Measurements from ENCODE around the gene UPF1.
A peak's percentile ranks its signal among the peaks of the same experiment; 100 is the strongest.

Gene UPF1

DNA sequence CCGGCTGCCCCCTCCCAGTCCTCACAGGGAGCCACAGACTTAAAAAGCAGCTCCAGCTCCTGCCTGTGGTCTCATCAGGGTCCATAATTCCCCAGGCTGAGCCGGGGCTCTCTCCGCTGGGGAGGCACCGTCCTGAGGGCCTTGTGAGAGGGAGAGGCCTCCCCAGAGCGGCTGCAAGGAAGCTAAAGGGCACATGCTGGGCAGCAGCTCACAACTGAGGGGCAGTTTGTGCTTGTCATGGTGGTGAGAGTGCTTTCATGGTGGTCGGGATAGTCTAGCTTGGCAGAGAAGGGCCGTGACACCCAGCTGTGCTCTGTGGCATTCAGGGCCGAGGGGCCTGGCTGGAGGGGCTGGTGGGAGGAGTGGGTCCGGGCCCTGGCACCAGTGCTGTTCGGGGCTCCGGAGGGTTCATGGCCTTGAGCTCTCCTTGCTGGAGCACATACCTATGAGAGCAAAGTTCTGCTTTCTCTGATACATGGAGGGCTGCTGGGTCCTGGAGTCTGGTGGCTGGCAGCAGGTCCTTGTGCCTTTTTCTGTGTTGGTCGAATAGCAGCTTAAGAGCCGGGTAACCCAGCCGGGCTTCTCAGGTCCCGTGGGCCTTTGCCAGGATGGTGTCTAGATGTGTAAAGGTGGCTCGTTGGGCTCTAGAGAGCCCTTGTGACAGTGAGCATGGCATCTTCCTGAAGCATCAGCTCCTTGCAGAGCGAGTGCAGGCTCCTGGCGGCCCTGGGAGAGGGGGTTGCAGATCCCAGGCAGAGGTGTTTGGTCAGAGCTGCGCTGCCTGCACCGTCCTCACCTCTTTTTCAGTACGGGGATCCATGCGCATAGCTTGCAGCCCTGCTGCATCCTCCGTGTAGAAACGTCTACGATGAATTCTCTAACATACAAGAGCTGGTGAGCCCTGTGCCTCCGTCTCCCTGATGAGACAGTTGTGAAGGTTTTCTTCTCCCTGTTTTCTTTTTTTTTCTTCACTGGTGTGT lies 8.8 kb downstream of the UPF1 start:
- no peak for DNase-seq (ENCODE audit: low spot score)

DNA sequence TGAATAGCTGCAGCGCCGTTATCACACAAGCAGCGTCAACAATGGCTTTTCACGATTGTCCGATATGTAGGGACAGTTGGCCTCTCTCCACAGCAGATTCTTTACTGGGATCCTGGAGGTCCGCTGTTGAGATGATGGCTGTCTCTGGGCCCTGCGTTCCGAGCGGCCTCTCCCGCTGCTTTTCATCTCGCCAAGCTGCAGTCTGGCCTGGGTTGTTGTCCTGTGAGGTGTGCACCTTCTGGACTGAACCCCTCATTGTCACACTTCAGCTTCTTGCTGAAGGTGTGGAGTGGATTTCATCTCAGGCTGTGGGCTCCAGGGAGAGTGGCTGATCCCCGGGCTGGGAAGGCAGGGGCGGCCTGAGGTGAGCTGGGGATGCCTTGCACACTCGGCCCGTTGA lies 9.6 kb downstream of the UPF1 start:
- no peak for DNase-seq (ENCODE audit: low spot score)

GRCh38 chr19:18842166-18842565 lies 10.4 kb downstream of the UPF1 start:
- no peak for DNase-seq (ENCODE audit: low spot score)

DNA sequence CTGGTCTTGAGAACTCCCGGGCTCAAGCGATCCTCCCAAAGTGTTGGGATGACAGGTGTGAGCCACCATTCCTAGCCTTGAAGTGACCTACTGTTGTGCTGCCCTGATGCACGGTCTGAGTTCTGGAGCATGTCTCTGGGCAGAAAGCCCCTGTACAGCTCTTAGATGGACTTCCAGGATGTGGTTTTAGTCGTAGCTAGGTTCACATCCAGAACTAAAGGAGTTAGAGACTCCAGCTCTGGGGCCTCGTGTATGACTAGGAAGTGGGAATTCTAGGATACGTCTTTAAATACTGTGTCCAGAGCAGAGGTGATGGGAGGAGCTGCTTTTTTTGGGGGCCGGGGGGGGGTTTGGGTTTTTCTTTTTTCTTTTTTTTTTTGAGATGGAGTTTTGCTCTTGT lies 12.2 kb downstream of the UPF1 start:
- no peak for DNase-seq (ENCODE audit: low spot score)

DNA sequence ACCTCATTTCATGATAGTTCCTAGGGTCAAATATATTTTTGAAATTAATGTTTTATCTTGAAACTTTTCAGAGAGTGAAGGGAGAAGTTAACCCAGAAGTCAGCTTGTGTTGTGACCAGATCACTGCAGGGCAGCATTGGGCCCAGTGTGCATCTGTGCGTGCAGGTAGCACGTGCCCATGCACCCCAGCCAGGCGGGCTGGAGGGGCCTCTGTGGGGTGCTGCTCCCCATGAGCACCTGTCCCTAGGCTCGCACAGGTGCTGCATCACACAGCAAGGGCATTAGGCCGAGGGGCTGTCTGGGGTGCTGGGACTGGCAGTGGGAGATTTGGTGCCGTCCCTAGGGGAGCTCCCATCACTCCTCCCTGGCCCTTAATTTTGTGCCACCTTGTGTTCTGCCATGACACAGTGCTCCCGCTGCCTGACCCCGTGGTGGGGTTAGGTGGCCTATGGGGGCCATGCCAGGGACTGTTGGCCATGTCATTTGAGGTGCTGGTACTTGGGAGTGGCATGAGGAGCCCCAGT lies 13.1 kb downstream of the UPF1 start:
- DNase-seq (ENCODE audit: low spot score), result no peak

DNA sequence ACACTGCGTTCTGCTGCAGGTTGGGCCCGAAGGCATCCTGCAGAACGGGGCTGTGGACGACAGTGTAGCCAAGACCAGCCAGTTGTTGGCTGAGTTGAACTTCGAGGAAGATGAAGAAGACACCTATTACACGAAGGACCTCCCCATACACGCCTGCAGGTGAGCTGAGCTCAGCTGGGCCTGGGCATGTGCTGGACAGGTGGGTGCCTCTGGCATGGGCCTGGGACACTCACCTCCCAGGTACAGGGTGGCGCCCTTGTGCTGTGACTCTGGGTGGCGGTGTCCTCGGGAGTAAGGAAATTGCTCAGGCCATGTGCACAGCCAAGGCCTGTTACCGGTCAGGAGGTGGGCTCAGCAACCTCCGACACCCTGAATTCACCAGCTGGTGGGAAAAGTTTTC lies 14.2 kb downstream of the UPF1 start:
- no peak for DNase-seq (ENCODE audit: low spot score)

DNA sequence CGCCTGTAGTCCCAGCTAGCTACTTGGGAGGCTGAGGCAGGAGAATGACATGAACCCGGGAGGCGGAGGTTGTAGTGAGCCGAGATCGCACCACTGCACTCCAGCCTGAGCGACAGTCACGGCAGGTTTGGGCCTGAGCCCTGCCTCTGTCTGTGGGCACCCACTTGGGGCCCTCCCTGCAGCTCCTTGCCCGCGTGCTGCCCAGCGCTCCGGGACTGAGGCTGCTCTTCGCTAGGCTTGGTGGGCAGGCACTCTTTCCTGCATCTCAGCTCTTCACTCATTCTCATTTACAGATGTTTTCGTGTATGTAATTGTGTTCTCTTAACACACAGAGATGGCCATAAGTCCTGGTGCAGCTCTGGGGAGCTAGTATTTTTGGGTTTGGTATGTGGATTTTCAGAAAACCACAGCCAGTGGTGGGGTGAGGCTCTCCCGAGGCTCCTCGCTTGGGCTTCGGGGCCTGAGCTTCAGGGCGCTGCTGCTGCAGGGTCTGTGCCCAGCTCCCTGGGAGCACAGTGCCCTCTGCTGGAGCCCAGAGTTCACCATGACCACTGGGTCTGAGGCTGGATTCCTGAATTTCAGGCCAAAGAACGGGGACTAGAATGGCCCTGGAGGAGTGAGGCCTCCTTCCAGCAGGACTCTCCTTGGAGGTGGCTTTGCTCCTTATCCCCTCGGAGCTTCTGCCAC lies 15.2 kb downstream of the UPF1 start:
- DNase-seq (ENCODE audit: low spot score), result peak; percentile 83

DNA sequence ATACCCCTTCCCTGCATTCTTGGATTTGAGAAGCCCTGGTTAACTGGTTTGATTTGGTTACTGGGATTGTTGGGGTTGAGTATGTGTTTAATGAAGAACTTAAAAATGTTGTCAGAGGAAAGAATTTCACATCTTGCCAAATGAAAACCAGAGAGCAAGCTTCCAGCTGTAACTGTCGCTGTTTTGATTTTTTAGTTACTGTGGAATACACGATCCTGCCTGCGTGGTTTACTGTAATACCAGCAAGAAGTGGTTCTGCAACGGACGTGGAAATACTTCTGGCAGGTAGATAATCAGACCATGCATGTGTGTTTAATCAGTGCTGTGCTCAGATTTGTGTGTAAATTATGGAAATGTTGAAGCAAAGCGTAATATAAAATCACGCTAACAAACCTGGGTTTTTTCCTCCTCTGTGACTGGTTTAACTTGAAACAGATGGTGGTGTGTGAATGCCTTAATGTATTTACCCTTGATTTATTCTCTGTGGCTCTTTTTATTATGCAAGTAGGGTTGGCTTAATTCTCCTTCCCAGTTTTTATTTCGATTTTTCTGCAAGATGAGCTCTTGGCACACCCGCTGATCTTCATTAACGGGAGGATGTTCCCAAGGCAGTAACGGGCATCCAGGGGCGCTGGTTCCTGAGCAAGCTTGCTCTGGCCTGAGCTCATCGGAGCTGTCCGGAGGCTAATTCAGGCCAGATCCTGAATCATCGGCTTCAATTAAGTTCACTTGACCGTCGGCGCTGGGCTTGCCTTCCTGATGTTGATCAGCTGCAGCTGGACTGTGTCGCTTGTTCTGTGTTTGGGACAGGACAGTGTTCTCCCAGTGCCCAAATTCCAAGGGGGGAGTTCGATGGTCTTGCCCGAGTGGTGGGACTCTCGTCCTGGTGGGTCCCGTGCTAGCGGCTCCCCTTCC lies 16.0 kb downstream of the UPF1 start:
- no peak for DNase-seq (ENCODE audit: low spot score)

GRCh38 chr19:18848878-18849661 lies 17.3 kb downstream of the UPF1 start:
- no peak for DNase-seq (ENCODE audit: low spot score)

DNA sequence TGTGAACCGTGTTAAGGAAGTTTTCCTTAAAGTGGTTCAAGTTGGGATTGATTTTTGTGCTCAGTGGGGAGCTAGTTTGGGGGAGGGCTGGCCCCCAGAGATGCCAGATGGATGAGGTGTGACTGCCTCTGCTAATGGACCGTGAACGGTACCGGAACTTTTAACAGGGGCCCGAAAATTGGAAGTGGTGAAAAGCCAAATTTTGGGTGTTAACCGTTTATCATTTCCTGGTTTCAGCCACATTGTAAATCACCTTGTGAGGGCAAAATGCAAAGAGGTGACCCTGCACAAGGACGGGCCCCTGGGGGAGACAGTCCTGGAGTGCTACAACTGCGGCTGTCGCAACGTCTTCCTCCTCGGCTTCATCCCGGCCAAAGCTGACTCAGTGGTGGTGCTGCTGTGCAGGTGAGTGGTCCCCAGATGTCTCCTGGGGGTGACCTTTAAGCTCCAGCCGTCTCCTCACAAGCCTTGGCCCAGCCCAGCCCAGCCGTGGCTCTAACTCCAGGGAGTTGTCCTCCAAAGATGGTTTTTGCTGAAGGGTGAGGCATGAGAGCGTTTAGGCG lies 18.2 kb downstream of the UPF1 start:
- DNase-seq (ENCODE audit: low spot score), result no peak

- no peak for DNase-seq (ENCODE audit: low spot score)
Observed at GRCh38 chr19:18850471-18851375, 19.0 kb downstream of the UPF1 start.

GRCh38 chr19:18851673-18852325 lies 20.0 kb downstream of the UPF1 start:
- DNase-seq (ENCODE audit: low spot score), result no peak

- no peak for DNase-seq (ENCODE audit: low spot score)
Observed at GRCh38 chr19:18852648-18853047, 20.9 kb downstream of the UPF1 start.

GRCh38 chr19:18853755-18854427 lies 22.1 kb downstream of the UPF1 start:
- no peak for DNase-seq (ENCODE audit: low spot score)

GRCh38 chr19:18854982-18855381 lies 23.2 kb downstream of the UPF1 start:
- no peak for DNase-seq (ENCODE audit: low spot score)

DNA sequence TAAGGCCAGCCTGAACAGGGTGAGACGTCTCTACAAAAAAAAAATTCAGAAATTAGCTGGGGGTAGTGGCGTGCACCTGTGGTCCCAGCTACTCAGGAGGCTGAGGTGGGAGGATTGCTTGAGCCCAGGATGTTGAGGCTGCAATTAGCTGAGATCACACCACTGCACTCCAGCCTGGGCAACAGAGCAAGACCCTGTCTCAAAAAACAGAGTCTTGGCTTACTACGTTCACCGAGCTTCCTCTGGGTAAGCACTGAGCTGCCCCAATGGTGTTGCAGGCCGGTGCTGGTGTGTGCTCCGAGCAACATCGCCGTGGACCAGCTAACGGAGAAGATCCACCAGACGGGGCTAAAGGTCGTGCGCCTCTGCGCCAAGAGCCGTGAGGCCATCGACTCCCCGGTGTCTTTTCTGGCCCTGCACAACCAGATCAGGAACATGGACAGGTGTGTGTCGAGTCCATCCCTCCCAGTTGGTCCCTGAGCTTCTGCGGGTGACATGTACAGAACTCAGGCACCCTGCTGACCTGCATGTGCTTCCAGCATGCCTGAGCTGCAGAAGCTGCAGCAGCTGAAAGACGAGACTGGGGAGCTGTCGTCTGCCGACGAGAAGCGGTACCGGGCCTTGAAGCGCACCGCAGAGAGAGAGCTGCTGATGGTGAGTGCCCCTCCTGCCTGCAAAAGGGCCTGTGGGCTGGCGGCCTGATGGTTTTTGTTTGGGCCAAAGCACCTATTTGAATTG lies 24.1 kb downstream of the UPF1 start:
- no peak for DNase-seq (ENCODE audit: low spot score)

DNA sequence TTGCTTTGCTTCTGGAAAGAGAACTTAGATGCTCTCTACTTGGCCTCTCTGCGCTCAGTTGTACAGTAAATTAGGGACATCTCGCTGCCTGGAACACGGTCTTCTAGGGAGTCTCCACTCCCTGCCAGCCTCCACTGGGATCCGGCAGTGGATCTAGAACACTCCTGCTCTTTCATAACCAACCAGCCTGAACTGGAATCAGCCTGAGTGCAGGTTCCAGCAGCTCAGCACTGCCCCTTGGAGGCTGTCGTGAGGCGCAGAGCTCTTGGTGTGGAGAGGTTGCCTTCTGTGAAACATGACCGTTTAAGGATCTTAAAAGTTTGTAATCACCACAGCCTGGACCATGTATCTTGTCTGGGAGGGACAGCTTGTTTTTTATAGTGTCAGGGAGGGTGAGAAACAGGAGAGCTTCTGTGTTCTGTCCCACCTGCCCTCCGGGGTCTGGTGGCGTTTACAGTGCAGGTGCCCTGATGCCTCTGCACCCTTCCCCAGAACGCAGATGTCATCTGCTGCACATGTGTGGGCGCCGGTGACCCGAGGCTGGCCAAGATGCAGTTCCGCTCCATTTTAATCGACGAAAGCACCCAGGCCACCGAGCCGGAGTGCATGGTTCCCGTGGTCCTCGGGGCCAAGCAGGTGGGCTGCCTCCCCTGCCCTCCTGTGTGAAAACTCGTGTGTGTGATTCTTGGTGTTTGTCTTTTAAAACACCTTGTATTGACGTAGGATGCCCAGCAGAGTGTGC lies 24.8 kb downstream of the UPF1 start:
- no peak for DNase-seq (ENCODE audit: low spot score)

Measured in ecto neural progenitor cell (in vitro differentiated cells).